ENCODE results near the gene EFCAB8. TPM values are rescaled to one million over a fixed set of nuclear protein-coding genes. Genes with fewer than 3 reads are reported as not detected.

Gene EFCAB8
- total RNA-seq, 1 experiment from 2014 or later = 1.8 TPM

DNA sequence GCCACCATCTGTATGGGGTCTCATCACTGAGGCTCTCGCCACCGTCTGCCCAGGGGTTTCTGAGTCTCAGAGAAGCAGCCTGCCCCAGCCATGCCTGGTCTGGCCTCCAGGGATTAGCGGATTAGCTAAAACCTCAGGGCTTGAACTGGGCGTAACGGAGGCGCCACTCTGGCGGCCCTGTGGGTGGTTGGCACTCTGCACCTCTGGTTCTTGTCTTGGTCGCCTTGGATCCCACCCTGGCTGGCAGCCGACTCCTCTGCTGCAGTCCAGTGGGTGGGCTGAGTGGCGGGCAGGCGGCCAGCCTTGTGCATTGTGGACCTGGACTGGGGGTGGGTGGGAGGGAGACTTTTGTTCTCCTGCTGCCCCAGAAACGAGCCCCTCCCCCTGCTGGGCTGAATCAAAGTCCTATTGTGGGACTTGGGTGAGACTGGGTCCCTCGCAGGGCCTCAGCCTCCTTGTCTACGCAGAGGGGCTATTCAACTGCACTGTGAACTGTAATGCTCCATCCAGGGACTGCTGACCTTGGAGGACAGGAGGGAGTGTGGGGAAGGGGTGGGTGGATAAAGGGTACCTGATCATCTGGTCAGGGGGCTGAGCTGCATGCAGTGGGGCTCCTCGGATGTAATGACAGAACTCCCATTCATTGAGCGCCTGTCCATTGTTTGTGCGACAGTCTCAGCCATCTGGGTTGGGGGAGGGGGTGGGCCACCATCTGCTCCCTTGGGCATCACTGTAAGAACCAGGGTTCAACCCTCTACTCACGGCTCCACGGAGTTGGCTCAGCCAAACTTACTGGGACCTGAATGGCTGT, 121.6 kb downstream of the EFCAB8 start:
- Histone ChIP-seq H3K4me3 (ENCODE audit: low read depth, low read length) (no peak overlapping the region), H3K27me3 (replicated peaks; ENCODE audit: control insufficient read depth, insufficient read depth, low read length) (no peaks in the 10 kb centered on the region), H3K36me3 (ENCODE audit: control insufficient read depth, insufficient read depth, low read length) (no peaks in the 10 kb centered on the region), H3K9me3 (peaks cover 16% of the 10 kb centered on the region; the same call in 1 of the 2 replicates), H3K4me1 (no peaks in the 10 kb centered on the region)
- ChIA-PET POLR2A (no interaction called here), CTCF (interaction anchor here (0.5 to 0.6 kb wide), 2 partner anchors 15 to 404 kb away, joined by 3 read pairs; no protein-coding TSS in a partner anchor)
- peak in 1 of 2 experiments; percentile 37 for DNase-seq
- peaks cover 7% of the 10 kb centered on the region for H3K27me3 Mint-ChIP-seq (ENCODE audit: insufficient read depth, unreplicated experiment)
- H3K9me3 Mint-ChIP-seq (ENCODE audit: unreplicated experiment) = no peaks in the 10 kb centered on the region
- intact Hi-C loops (cut with micrococcal nuclease; ENCODE audit: unreplicated experiment) = no loop called here
- H3K4me1 Mint-ChIP-seq (ENCODE audit: low read depth, unreplicated experiment) = peaks cover under 1% of the 10 kb centered on the region
- no peaks in the 10 kb centered on the region for H3K36me3 Mint-ChIP-seq (ENCODE audit: insufficient read depth, unreplicated experiment)
- no TSS peak for BruUV-seq (replicated peaks)
- TF ChIP-seq, protein P1, sequence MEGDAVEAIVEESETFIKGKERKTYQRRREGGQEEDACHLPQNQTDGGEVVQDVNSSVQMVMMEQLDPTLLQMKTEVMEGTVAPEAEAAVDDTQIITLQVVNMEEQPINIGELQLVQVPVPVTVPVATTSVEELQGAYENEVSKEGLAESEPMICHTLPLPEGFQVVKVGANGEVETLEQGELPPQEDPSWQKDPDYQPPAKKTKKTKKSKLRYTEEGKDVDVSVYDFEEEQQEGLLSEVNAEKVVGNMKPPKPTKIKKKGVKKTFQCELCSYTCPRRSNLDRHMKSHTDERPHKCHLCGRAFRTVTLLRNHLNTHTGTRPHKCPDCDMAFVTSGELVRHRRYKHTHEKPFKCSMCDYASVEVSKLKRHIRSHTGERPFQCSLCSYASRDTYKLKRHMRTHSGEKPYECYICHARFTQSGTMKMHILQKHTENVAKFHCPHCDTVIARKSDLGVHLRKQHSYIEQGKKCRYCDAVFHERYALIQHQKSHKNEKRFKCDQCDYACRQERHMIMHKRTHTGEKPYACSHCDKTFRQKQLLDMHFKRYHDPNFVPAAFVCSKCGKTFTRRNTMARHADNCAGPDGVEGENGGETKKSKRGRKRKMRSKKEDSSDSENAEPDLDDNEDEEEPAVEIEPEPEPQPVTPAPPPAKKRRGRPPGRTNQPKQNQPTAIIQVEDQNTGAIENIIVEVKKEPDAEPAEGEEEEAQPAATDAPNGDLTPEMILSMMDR (IDR thresholded peaks at IDR 0.05; ENCODE audit: insufficient read depth in 1 of 2, low read depth in 1 of 2, low read length in 1 of 2, severe bottlenecking in 1 of 2, unreplicated experiment in 1 of 2) = no peak
- H3K27ac Mint-ChIP-seq (ENCODE audit: unreplicated experiment) = no peak overlapping the region
- H3K4me3 Mint-ChIP-seq (ENCODE audit: unreplicated experiment) = no peak overlapping the region

DNA sequence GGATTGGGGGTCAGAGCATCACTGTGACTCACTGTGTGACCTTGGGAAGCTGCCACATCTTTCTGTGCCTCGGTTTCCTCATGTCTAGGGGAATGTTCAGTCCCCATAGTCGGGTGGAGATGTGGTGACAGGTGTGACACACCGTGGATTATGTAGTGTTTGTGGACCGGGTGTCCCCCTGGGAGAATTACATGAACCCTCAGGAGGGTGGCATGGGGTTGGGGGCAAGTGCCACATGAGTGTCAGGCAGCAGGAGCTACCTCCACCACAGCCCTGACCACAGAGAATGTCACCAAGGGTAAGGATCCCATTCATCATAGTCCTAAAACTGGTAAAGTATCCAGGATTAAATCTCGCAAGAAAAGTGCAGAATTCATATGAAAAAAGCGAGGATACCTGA, 122.3 kb downstream of the EFCAB8 start:
- no peaks in the 10 kb centered on the region for H3K27me3 ChIP-seq (replicated peaks; ENCODE audit: control insufficient read depth, insufficient read depth, low read length)
- no TSS peak for BruUV-seq (replicated peaks)
- intact Hi-C loops (cut with micrococcal nuclease; ENCODE audit: unreplicated experiment) = no loop called here
- ChIA-PET CTCF (interaction anchor here (0.5 kb wide), 1 partner anchor 15 kb away, joined by 3 read pairs; no protein-coding TSS in a partner anchor), POLR2A (no interaction called here)
- no peaks in the 10 kb centered on the region for H3K9me3 Mint-ChIP-seq (ENCODE audit: unreplicated experiment)
- TF ChIP-seq, protein P1 (IDR thresholded peaks at IDR 0.05; ENCODE audit: insufficient read depth in 1 of 2, low read depth in 1 of 2, low read length in 1 of 2, severe bottlenecking in 1 of 2, unreplicated experiment in 1 of 2) = no peak
- H3K27ac Mint-ChIP-seq (ENCODE audit: unreplicated experiment) = no peak overlapping the region
- H3K4me1 ChIP-seq = no peaks in the 10 kb centered on the region
- H3K36me3 ChIP-seq (ENCODE audit: control insufficient read depth, insufficient read depth, low read length) = no peaks in the 10 kb centered on the region
- peaks cover 7% of the 10 kb centered on the region for H3K27me3 Mint-ChIP-seq (ENCODE audit: insufficient read depth, unreplicated experiment)
- no peak for DNase-seq
- H3K9me3 ChIP-seq = peaks cover 16% of the 10 kb centered on the region; the same call in 1 of the 2 replicates
- H3K4me3 ChIP-seq (ENCODE audit: low read depth, low read length) = no peak overlapping the region
- H3K4me1 Mint-ChIP-seq (ENCODE audit: low read depth, unreplicated experiment) = no peaks in the 10 kb centered on the region
- H3K4me3 Mint-ChIP-seq (ENCODE audit: unreplicated experiment) = no peak overlapping the region
- H3K36me3 Mint-ChIP-seq (ENCODE audit: insufficient read depth, unreplicated experiment) = no peaks in the 10 kb centered on the region

DNA sequence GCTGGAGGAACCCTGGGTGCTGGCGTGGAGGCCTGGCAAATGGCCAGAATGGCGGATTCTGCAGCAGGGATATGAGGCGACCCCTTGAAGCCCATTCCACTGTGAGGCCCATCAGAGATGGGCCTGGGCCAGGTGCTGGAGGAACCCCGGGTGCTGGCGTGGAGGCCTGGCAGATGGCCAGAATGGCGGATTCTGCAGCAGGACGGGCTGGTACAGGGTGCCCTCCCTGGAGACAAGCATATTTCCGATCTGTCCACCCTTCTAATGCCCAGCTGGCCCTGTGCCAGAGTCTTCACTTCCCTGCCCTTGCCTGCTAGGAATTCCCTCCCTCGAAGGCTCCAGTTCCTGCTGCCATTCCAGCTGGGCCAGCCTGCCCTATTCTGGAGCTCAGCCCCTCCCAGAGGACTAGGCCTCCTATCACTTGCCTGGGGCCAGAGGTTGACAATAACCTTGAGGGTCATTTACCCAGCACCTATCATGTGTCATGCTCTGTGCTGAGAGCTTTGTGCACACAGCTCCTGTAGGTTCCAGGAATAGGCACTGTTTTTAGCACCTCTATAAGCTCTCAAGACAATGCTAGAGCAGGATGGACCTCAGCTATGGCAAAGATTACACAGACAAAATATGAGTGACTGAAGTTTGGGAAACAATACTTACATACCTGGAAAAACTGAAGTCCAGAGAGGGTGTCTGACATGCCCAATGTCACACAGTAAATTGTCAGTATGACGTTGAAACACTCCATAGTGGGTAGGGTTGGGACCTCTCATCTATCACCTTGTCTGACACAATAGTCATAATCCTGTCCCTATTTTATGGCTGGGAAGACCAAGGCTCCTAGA, 124.1 kb downstream of the EFCAB8 start:
- CTCF ChIA-PET = no interaction called here
- POLR2A ChIA-PET = no interaction called here
- no peaks in the 10 kb centered on the region for H3K36me3 Mint-ChIP-seq (ENCODE audit: insufficient read depth, unreplicated experiment)
- DNase-seq = peak in 1 of 2 experiments; percentile 46
- H3K4me3 ChIP-seq (ENCODE audit: low read depth, low read length) = no peak overlapping the region
- H3K27me3 Mint-ChIP-seq (ENCODE audit: insufficient read depth, unreplicated experiment) = peaks cover 7% of the 10 kb centered on the region
- no peak overlapping the region for H3K27ac Mint-ChIP-seq (ENCODE audit: unreplicated experiment)
- no peaks in the 10 kb centered on the region for H3K4me1 ChIP-seq
- no peaks in the 10 kb centered on the region for H3K4me1 Mint-ChIP-seq (ENCODE audit: low read depth, unreplicated experiment)
- BruUV-seq (replicated peaks) = no TSS peak
- H3K9me3 Mint-ChIP-seq (ENCODE audit: unreplicated experiment) = no peaks in the 10 kb centered on the region
- TF ChIP-seq, protein P1 (IDR thresholded peaks at IDR 0.05; ENCODE audit: insufficient read depth in 1 of 2, low read depth in 1 of 2, low read length in 1 of 2, severe bottlenecking in 1 of 2, unreplicated experiment in 1 of 2) = no peak
- no peak overlapping the region for H3K4me3 Mint-ChIP-seq (ENCODE audit: unreplicated experiment)
- no peaks in the 10 kb centered on the region for H3K36me3 ChIP-seq (ENCODE audit: control insufficient read depth, insufficient read depth, low read length)
- H3K27me3 ChIP-seq (replicated peaks; ENCODE audit: control insufficient read depth, insufficient read depth, low read length) = no peaks in the 10 kb centered on the region
- intact Hi-C loops (cut with micrococcal nuclease; ENCODE audit: unreplicated experiment) = no loop called here
- H3K9me3 ChIP-seq = no peaks in the 10 kb centered on the region

Measured in Caco-2 (cell line).